Thoracic aorta (tissue), 2 donors: ENCODE measurements around the gene NAALADL2. TPM values are rescaled to one million over a fixed set of nuclear protein-coding genes. Genes with fewer than 3 reads are reported as not detected.

Experiments
- ATAC-seq: fragments of 150-250 bp; one replicate; pipeline ENCODE4 v1.8.0; 2017; ENCODE audit warnings: low read depth; ENCODE audit not compliant: insufficient number of reproducible peaks, low FRiP score
- DNase-seq: peaks from one replicate; pipeline ENCODE4 v3.0.0-alpha.2; 2020; ENCODE audit warnings: low spot score
- H3K27ac ChIP-seq, 2 donors: fragments of 200-600 bp; sonication (generic); 1 replicate in 1 of 2; 2 replicates in 1 of 2; pipeline ENCODE4 v1.5.1; 2016; ENCODE audit warnings: mild to moderate bottlenecking in 2 of 2, moderate library complexity in 2 of 2
- H3K27me3 ChIP-seq: fragments of 200-600 bp; sonication (generic); replicated peaks from 2 replicates; pipeline ENCODE4 v1.6.0; 2016; ENCODE audit warnings: mild to moderate bottlenecking; ENCODE audit not compliant: insufficient read depth
- H3K36me3 ChIP-seq: fragments of 200-600 bp; sonication (generic); one replicate; pipeline ENCODE4 v1.5.1; 2016
- H3K4me1 ChIP-seq, 2 donors: fragments of 200-600 bp; sonication (generic); 1 replicate in 1 of 2; 2 replicates in 1 of 2; pipeline versions ENCODE4 v1.5.1 to v1.6.0; 2016; ENCODE audit warnings: low read depth in 2 of 2, mild to moderate bottlenecking in 1 of 2; ENCODE audit not compliant: control insufficient read depth in 1 of 2
- H3K4me3 ChIP-seq: fragments of 200-600 bp; sonication (generic); 2 replicates; pipeline ENCODE4 v1.5.1; 2016; ENCODE audit warnings: mild to moderate bottlenecking
- H3K9me3 ChIP-seq: fragments of 200-600 bp; sonication (generic); 2 replicates; pipeline ENCODE4 v1.5.1; 2016
- CTCF ChIP-seq: fragments of 200-600 bp; sonication (generic); IDR thresholded peaks from one replicate; pipeline ENCODE4 v1.5.1; 2019; ENCODE audit warnings: antibody characterized with exemption
- total RNA-seq, 2 donors: library from RNA; depleted of rRNA; stranded (reverse); fragments of >200 nt; gene quantifications; one replicate each; pipeline versions ENCODE4 v1.1.0 to v1.2.3, GENCODE V29; 2016

Gene NAALADL2
- total RNA-seq, 2 donors from 2014 or later = 12.9 to 21.0 TPM

GRCh38 chr3:175149675-175150074 lies 290.5 kb downstream of the NAALADL2 start:
- no peak for TF ChIP-seq CTCF
- H3K27me3 ChIP-seq = no peaks in the 10 kb centered on the region
- H3K4me3 ChIP-seq = no peak overlapping the region
- H3K4me1 ChIP-seq = no peaks in the 10 kb centered on the region
- DNase-seq (no peak), ATAC-seq (no peak)
- H3K27ac ChIP-seq = no peak overlapping the region
- H3K9me3 ChIP-seq = no peaks in the 10 kb centered on the region
- no peaks in the 10 kb centered on the region for H3K36me3 ChIP-seq

- H3K27me3 ChIP-seq = no peaks in the 10 kb centered on the region
Observed at GRCh38 chr3:175150812-175151401, 291.8 kb downstream of the NAALADL2 start.

GRCh38 chr3:175153595-175153994 lies 294.5 kb downstream of the NAALADL2 start:
- Histone ChIP-seq H3K36me3 (no peaks in the 10 kb centered on the region), H3K27ac (no peak overlapping the region), H3K9me3 (no peaks in the 10 kb centered on the region), H3K27me3 (no peaks in the 10 kb centered on the region), H3K4me3 (no peak overlapping the region), H3K4me1 (no peaks in the 10 kb centered on the region)
- no peak for TF ChIP-seq CTCF
- no peak for ATAC-seq
- no peak for DNase-seq

More at GRCh38 chr3:175150812-175151401, 291.8 kb downstream of the NAALADL2 start:
- TF ChIP-seq CTCF = no peak
- H3K4me3 ChIP-seq = no peak overlapping the region
- no peak overlapping the region for H3K27ac ChIP-seq
- DNase-seq (no peak), ATAC-seq (no peak)
- H3K9me3 ChIP-seq = no peaks in the 10 kb centered on the region
- no peaks in the 10 kb centered on the region for H3K36me3 ChIP-seq
- H3K4me1 ChIP-seq = no peaks in the 10 kb centered on the region

DNA sequence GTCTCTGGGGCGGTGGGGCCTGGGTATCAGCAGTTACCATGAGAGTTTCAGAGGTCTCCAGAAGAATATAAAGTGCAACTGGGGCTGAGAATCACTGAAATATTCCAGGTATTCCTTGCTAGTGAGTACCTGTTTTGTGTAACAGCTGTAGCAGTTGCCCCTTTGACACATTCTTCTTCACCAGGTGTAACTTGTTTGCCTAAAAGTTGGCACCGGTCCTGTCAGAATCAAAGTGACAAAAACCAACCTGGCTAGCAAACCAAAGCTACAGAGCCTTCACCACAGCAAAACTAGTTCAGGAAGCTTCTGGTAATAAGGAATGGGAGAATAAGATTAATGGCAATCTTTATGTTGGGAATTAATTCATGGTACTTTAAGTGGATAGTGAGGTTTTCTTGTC lies 296.0 kb downstream of the NAALADL2 start:
- H3K27ac ChIP-seq = no peak overlapping the region
- ATAC-seq (no peak), DNase-seq (no peak)
- H3K4me1 ChIP-seq = no peaks in the 10 kb centered on the region
- no peaks in the 10 kb centered on the region for H3K27me3 ChIP-seq
- H3K4me3 ChIP-seq = no peak overlapping the region
- no peak for TF ChIP-seq CTCF
- no peaks in the 10 kb centered on the region for H3K36me3 ChIP-seq
- no peaks in the 10 kb centered on the region for H3K9me3 ChIP-seq

DNA sequence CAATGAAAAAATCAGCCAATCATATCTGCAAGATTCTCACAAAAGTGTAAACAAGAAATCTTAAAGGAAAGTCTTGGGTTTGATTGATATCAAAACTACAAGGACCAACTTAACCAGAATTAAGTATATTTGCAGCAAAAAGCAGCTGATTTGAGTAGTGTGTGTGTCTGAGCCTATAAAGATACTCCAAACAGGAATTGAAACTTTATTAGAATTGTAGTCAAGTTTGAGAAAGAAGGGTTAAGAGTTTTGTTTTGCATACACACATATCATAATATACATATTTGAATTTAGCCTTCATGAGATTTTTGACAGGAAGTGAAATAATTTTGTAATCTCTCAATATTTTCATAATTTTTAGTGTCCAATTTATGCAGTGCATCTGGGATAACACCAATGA lies 300.1 kb downstream of the NAALADL2 start:
- Histone ChIP-seq H3K9me3 (no peaks in the 10 kb centered on the region), H3K27ac (no peak overlapping the region), H3K4me1 (no peaks in the 10 kb centered on the region), H3K4me3 (no peak overlapping the region), H3K27me3 (no peaks in the 10 kb centered on the region), H3K36me3 (no peaks in the 10 kb centered on the region)
- no peak for TF ChIP-seq CTCF
- DNase-seq = no peak
- no peak for ATAC-seq
